ENCODE measurements around the gene ZNF443. TPM values are rescaled to one million over a fixed set of nuclear protein-coding genes. Genes with fewer than 3 reads are reported as not detected.
A peak's percentile ranks its signal among the peaks of the same experiment; 100 is the strongest.

ZNF443 gene
- total RNA-seq, 6 experiments from 2014 or later, result 1.00 to 3.1 (median 2.8) TPM

DNA sequence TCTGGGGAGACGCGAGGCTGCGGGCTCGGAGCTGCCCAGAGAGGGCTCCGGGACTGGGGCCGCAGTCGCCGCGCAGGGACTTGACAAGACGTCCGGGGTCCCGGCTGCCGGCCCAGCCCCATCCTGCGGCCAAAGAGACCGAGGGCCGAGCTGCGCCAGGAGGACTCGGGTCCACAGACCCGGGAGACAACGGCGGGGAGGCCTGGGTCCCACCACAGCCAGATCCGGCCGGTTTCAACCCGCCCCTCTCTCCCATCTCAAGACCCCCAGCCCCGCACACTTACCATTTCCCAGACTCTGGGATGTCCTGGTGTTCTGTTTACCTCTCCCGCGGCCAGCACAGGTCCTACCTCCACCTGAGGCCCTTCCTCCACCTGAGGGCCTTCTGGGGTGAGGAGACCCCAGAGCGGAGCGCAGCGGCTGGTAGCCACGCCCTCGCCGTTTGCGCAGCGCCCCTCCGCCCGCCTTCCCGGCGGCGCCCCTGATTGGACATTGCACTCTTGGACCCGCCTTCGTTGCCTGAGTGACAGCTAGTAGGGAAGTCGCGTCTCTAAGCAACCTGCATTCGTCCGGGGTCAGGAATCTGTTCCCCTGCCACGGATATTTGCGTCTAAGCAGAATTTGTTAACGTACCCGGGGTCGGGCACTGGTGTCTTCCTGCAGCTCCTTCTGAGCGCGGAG, 43.7 kb upstream of the ZNF443 start, which contains the start of gene ZNF709:
Gene ZNF709, minus strand, starts transcription at position 446 of the 681 bp plus-strand sequence. Its CDS starts 159 bp downstream, at position 287.
- peak within 1 kb of the TSS; percentile 12 to 60 (median 43) for H3K27ac ChIP-seq
- no peaks in the 10 kb centered on the region for H3K36me3 ChIP-seq
- H3K4me1 ChIP-seq, result no peaks in the 10 kb centered on the region
- no peaks in the 10 kb centered on the region for H3K27me3 ChIP-seq
- 0% methylated on average over 3 of the region's 53 CpGs for WGBS (ENCODE audit: insufficient coverage, low coverage, low lambda C conversion rate, missing lambda C conversion rate)
- intact Hi-C loops (cut with DNase I), result no loop called here
- peak within 1 kb of the TSS; percentile 71 to 97 (median 91) for H3K4me3 ChIP-seq
- TF ChIP-seq, protein P1, sequence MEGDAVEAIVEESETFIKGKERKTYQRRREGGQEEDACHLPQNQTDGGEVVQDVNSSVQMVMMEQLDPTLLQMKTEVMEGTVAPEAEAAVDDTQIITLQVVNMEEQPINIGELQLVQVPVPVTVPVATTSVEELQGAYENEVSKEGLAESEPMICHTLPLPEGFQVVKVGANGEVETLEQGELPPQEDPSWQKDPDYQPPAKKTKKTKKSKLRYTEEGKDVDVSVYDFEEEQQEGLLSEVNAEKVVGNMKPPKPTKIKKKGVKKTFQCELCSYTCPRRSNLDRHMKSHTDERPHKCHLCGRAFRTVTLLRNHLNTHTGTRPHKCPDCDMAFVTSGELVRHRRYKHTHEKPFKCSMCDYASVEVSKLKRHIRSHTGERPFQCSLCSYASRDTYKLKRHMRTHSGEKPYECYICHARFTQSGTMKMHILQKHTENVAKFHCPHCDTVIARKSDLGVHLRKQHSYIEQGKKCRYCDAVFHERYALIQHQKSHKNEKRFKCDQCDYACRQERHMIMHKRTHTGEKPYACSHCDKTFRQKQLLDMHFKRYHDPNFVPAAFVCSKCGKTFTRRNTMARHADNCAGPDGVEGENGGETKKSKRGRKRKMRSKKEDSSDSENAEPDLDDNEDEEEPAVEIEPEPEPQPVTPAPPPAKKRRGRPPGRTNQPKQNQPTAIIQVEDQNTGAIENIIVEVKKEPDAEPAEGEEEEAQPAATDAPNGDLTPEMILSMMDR (IDR thresholded peaks at IDR 0.05), result no peak
- TF ChIP-seq POLR2A (IDR thresholded peaks at IDR 0.05), result peak; percentile 18
- no peaks in the 10 kb centered on the region for H3K9me3 ChIP-seq
- DNase-seq (peak; percentile 88 to 93 (median 91)), ATAC-seq (peak; percentile 99 to 100 (median 100))

DNA sequence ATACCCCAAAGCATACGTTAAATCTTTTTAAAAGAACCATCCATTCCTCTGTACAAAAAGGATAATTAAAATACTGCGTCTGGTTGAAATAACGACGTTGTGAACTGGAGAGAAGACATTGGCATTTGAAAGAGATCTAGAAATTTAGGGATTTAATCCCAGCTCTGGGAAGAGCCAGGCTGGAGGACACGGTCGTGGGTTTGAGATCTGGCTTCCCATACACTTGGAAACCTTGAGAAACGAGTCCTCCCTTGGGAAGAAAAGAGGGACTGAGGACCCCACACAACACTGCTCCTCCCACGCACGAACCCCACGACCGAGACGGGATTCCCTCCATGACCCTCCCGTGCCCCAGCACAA, 43.2 kb upstream of the ZNF443 start:
- Histone ChIP-seq H3K4me1 (no peaks in the 10 kb centered on the region), H3K27ac (peak overlapping the region in 2 of 3 donors; percentile 12 to 60), H3K36me3 (no peaks in the 10 kb centered on the region), H3K9me3 (no peaks in the 10 kb centered on the region), H3K4me3 (peak overlapping the region; percentile 71 to 97 (median 91)), H3K27me3 (no peaks in the 10 kb centered on the region)
- WGBS (ENCODE audit: insufficient coverage, low coverage, low lambda C conversion rate, missing lambda C conversion rate), result 4% methylated on average over 7 of the region's 13 CpGs
- DNase-seq, result no peak
- TF ChIP-seq, protein P1 (IDR thresholded peaks at IDR 0.05), result no peak
- TF ChIP-seq POLR2A (IDR thresholded peaks at IDR 0.05), result no peak
- no peak for ATAC-seq
- intact Hi-C loops (cut with DNase I), result no loop called here

DNA sequence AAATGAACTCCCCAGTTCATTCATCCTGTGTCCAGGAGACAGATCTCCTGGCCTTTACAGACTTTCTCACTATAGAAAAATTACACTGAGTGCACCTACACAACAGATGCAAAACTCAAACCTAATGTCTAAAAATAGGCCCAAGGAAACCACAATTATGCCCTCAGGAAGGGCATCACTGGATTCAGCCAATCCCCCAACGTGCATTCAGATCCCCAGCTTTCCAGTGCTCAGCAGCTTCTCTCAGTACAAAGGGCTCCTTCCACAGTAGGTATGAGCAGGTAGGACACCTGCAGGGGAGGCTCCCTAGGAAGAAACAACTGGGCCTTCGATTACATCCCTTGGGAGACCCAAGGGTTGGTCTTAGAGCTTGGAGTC, 41.7 kb upstream of the ZNF443 start:
- DNase-seq (no peak), ATAC-seq (no peak)
- no peaks in the 10 kb centered on the region for H3K4me1 ChIP-seq
- H3K36me3 ChIP-seq, result no peaks in the 10 kb centered on the region
- intact Hi-C loops (cut with DNase I), result no loop called here
- TF ChIP-seq, protein P1 (IDR thresholded peaks at IDR 0.05), result no peak
- TF ChIP-seq POLR2A (IDR thresholded peaks at IDR 0.05), result no peak
- no peaks in the 10 kb centered on the region for H3K9me3 ChIP-seq
- no peak overlapping the region for H3K4me3 ChIP-seq
- no peak overlapping the region for H3K27ac ChIP-seq
- WGBS (ENCODE audit: insufficient coverage, low coverage, low lambda C conversion rate, missing lambda C conversion rate), result 54% methylated on average over 1 of the region's 2 CpGs
- H3K27me3 ChIP-seq, result no peaks in the 10 kb centered on the region

DNA sequence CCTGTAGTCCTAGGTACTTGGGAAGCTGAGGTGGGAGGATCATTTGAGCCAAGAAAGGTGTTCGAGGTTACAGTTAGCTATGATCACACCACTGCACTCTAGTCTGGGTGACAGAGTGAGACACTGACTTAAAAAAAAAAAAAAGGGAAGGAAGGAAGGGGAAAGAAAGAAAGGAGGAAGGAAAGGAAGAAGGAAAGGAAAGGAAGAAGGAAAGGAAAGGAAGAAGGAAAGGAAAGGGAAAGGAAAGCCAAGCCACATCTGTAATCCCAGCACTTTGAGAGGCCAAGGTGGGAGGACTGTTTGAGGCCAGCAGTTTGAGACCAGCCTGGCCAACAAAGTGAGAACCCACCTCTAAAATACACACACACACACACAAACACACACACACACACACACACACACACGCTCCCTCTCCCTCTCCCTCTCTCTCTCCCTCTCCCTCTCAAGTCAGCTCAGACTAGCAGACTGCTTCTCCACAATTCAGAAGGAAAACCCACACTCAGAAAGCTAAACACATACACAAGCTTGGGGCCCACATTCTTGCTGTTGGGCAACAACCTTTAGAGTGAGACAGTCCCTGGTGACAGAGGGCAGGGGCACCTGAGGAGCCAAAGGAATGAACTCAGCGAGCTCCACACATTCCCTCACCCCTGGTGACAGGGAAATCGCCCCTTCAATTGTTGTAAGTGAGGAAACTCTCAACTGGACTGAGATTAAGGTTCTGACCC, 41.1 kb upstream of the ZNF443 start:
- H3K4me1 ChIP-seq, result no peaks in the 10 kb centered on the region
- intact Hi-C loops (cut with DNase I), result no loop called here
- TF ChIP-seq, protein P1 (IDR thresholded peaks at IDR 0.05), result no peak
- no peak for TF ChIP-seq POLR2A (IDR thresholded peaks at IDR 0.05)
- H3K36me3 ChIP-seq, result no peaks in the 10 kb centered on the region
- no peak for ATAC-seq
- H3K27me3 ChIP-seq, result no peaks in the 10 kb centered on the region
- no peak overlapping the region for H3K27ac ChIP-seq
- no peaks in the 10 kb centered on the region for H3K9me3 ChIP-seq
- no peak overlapping the region for H3K4me3 ChIP-seq
- 45% methylated on average over 2 of the region's 4 CpGs for WGBS (ENCODE audit: insufficient coverage, low coverage, low lambda C conversion rate, missing lambda C conversion rate)
- no peak for DNase-seq
